A673 (cell line): ENCODE results near the gene LHCGR. TPM values are rescaled to one million over a fixed set of nuclear protein-coding genes. Genes with fewer than 3 reads are reported as not detected.

Source experiments
- BruUV-seq: library from RNA; stranded (reverse); fragments of 400-500 nt; replicated peaks from 2 replicates; lab custom pipeline; 2021; lab: Mats Ljungman, UMichigan
- CTCF ChIA-PET: fragments of 300-600 bp; sonication (Branson Sonifier 250); formaldehyde crosslinking; loops from one replicate; lab custom pipeline; 2022; ENCODE audit warnings: antibody characterized with exemption; lab: Charles Lee
- POLR2A ChIA-PET: fragments of 300-600 bp; sonication (Branson Sonifier 250); formaldehyde crosslinking; loops from one replicate; lab custom pipeline; 2022; ENCODE audit warnings: antibody characterized with exemption; ENCODE audit not compliant: low non-redundant PET; lab: Charles Lee
- DNase-seq: peaks from one replicate; pipeline ENCODE4 v3.0.0-alpha.2; 2015; ENCODE audit warnings: low spot score
- H3K27ac ChIP-seq: fragments of 200-600 bp; sonication (generic); 2 replicates; pipeline ENCODE4 v1.5.1; 2016; ENCODE audit warnings: mixed run types, low read depth, mild to moderate bottlenecking, mixed read lengths, antibody characterized with exemption, low read length; ENCODE audit not compliant: poor library complexity, severe bottlenecking
- H3K27me3 ChIP-seq: fragments of 200-600 bp; sonication (generic); replicated peaks from 2 replicates; pipeline ENCODE4 v1.6.1; 2017; ENCODE audit warnings: mixed run types, low read depth, mild to moderate bottlenecking, mixed read lengths, antibody characterized with exemption, low read length; ENCODE audit not compliant: insufficient read depth, poor library complexity
- H3K36me3 ChIP-seq: fragments of 200-600 bp; sonication (generic); 2 replicates; pipeline ENCODE4 v1.6.1; 2016; ENCODE audit warnings: mixed run types, mild to moderate bottlenecking, mixed read lengths, antibody characterized with exemption, low read length; ENCODE audit not compliant: insufficient read depth, poor library complexity, severe bottlenecking
- H3K4me1 ChIP-seq: fragments of 200-600 bp; sonication (generic); 2 replicates; pipeline ENCODE4 v1.6.1; 2017; ENCODE audit warnings: mixed run types, mild to moderate bottlenecking, mixed read lengths, antibody characterized with exemption, low read length; ENCODE audit not compliant: insufficient read depth, poor library complexity, severe bottlenecking
- H3K4me3 ChIP-seq: fragments of 200-600 bp; sonication (generic); 2 replicates; pipeline ENCODE4 v1.5.1; 2016; ENCODE audit warnings: low read depth, mixed run types, mild to moderate bottlenecking, mixed read lengths, low read length; ENCODE audit not compliant: poor library complexity, severe bottlenecking
- H3K9me3 ChIP-seq: fragments of 200-600 bp; sonication (generic); 2 replicates; pipeline ENCODE4 v1.6.1; 2016; ENCODE audit warnings: mixed run types, low read depth, mild to moderate bottlenecking, mixed read lengths, antibody characterized with exemption, low read length; ENCODE audit not compliant: poor library complexity, severe bottlenecking
- EZH2 ChIP-seq: fragments of 200-600 bp; sonication (generic); IDR thresholded peaks from 2 replicates; pipeline ENCODE4 v1.6.1; 2017; ENCODE audit warnings: borderline replicate concordance, low read depth, mild to moderate bottlenecking, mixed read lengths, antibody characterized with exemption, low read length; ENCODE audit not compliant: poor library complexity, severe bottlenecking
- intact Hi-C: fragments of 100-400 bp; cut with micrococcal nuclease; formaldehyde crosslinking; loops from one replicate; pipeline ENCODE4 v1.10.0; 2022; ENCODE audit not compliant: unreplicated experiment
- total RNA-seq: library from RNA; stranded (reverse); gene quantifications from 2 replicates; pipeline ENCODE4 v1.2.3, GENCODE V29; 2021
- TF ChIP-seq, protein P1 (sequence below): fragments of 300-800, 200-600 bp; sonication (generic); conservative IDR thresholded peaks from 2 replicates; pipeline ENCODE4 v1.5.1; 2017; ENCODE audit warnings: low read depth, mild to moderate bottlenecking, antibody characterized with exemption, low read length, moderate library complexity, mixed read lengths

LHCGR gene
- total RNA-seq, 1 experiment from 2014 or later, result not detected

DNA sequence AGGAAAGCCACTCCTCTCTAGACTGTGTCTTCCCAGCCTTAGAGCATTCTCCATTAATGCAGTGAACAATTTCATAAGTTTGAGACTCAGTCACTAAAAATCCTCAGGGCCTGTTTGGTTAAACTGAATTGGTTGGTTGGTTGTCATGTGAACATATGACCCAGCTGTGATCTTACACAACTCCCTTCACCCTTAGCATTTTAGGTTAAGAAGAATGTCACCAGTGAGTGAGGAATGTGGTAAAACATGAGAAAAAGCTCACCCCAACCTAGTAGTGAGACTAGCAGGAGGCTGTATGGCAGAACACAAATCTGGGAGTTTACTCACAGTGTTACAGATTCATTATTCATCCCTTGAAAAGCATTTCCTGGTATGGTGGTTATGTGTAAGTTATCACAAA, 32.4 kb downstream of the LHCGR start:
- POLR2A ChIA-PET, result no interaction called here
- DNase-seq, result no peak

DNA sequence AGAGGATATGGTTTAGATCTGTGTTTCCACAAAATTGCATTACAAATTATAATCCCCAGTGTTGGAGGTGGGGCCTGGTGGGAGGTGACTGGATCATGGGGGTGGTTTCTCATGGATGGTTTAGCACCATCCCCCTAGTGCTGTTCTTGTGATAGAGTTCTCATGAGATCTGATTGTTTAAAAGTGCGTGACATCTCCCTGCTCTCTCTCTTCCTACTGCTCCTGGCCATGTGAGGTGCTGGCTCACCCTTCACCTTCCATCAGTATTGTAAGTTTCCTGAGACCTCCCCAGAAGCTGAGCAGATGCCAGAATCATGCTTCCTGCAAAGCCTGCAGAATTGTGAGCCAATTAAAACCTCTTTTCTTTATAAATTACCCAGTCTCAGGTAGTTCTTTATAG, 33.1 kb downstream of the LHCGR start:
- POLR2A ChIA-PET, result no interaction called here
- no peak for DNase-seq
- no peaks in the 10 kb centered on the region for H3K9me3 ChIP-seq
- H3K27me3 ChIP-seq, result no peaks in the 10 kb centered on the region
- intact Hi-C loops, result no loop called here
- no peak for TF ChIP-seq EZH2
- CTCF ChIA-PET, result no interaction called here
- no peak overlapping the region for H3K4me3 ChIP-seq
- BruUV-seq, result no TSS peak
- H3K36me3 ChIP-seq, result no peaks in the 10 kb centered on the region
- H3K27ac ChIP-seq, result no peak overlapping the region
- H3K4me1 ChIP-seq, result peaks cover 9% of the 10 kb centered on the region

More for the DNA sequence above, 32.4 kb downstream of the LHCGR start:
- Histone ChIP-seq H3K9me3 (no peaks in the 10 kb centered on the region), H3K4me1 (peaks cover 2% of the 10 kb centered on the region), H3K27ac (no peak overlapping the region), H3K27me3 (no peaks in the 10 kb centered on the region), H3K36me3 (no peaks in the 10 kb centered on the region), H3K4me3 (no peak overlapping the region)
- intact Hi-C loops, result no loop called here
- TF ChIP-seq EZH2, result no peak
- TF ChIP-seq, protein P1, sequence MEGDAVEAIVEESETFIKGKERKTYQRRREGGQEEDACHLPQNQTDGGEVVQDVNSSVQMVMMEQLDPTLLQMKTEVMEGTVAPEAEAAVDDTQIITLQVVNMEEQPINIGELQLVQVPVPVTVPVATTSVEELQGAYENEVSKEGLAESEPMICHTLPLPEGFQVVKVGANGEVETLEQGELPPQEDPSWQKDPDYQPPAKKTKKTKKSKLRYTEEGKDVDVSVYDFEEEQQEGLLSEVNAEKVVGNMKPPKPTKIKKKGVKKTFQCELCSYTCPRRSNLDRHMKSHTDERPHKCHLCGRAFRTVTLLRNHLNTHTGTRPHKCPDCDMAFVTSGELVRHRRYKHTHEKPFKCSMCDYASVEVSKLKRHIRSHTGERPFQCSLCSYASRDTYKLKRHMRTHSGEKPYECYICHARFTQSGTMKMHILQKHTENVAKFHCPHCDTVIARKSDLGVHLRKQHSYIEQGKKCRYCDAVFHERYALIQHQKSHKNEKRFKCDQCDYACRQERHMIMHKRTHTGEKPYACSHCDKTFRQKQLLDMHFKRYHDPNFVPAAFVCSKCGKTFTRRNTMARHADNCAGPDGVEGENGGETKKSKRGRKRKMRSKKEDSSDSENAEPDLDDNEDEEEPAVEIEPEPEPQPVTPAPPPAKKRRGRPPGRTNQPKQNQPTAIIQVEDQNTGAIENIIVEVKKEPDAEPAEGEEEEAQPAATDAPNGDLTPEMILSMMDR, result no peak
- BruUV-seq, result no TSS peak
- CTCF ChIA-PET, result interaction anchor here (0.6 kb wide), 1 partner anchor 27 kb away, joined by 5 read pairs; no protein-coding TSS in a partner anchor

DNA sequence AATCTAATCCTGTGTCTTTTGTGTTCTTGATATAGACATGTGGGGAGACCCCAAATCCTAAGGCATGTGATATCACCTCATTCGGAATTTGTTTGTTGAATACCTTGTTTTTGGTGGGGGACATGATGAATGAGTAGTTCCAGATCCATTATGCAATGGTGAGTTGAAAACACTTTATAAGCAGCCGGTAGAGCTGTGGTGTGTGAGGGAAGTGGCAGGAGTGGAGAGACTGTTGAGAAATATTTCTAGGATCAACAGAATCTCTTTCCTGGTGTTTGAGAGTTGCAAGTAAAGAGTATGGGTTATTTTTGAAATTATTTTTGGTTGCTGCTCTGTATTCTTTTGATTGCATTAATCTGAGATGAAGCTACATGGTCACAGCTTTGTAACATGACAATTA, 34.4 kb downstream of the LHCGR start:
- BruUV-seq, result no TSS peak
- Histone ChIP-seq H3K27me3 (no peaks in the 10 kb centered on the region), H3K36me3 (no peaks in the 10 kb centered on the region), H3K9me3 (no peaks in the 10 kb centered on the region), H3K4me1 (peaks cover 21% of the 10 kb centered on the region), H3K4me3 (no peak overlapping the region), H3K27ac (no peak overlapping the region)
- TF ChIP-seq, protein P1, result no peak
- no peak for TF ChIP-seq EZH2
- POLR2A ChIA-PET, result no interaction called here
- intact Hi-C loops, result no loop called here
- DNase-seq, result no peak
- CTCF ChIA-PET, result no interaction called here
